GM19324 (cell line): ENCODE data around the gene PI4K2A.
A peak's percentile ranks its signal among the peaks of the same experiment; 100 is the strongest.

Experiments used
- ATAC-seq: cut with Tn5 transposase; IDR thresholded peaks from one replicate; pipeline ENCODE4 v1.9.1; 2021; ENCODE audit warnings: mild to moderate bottlenecking, moderate library complexity; ENCODE audit not compliant: unreplicated experiment, low FRiP score

PI4K2A gene

DNA sequence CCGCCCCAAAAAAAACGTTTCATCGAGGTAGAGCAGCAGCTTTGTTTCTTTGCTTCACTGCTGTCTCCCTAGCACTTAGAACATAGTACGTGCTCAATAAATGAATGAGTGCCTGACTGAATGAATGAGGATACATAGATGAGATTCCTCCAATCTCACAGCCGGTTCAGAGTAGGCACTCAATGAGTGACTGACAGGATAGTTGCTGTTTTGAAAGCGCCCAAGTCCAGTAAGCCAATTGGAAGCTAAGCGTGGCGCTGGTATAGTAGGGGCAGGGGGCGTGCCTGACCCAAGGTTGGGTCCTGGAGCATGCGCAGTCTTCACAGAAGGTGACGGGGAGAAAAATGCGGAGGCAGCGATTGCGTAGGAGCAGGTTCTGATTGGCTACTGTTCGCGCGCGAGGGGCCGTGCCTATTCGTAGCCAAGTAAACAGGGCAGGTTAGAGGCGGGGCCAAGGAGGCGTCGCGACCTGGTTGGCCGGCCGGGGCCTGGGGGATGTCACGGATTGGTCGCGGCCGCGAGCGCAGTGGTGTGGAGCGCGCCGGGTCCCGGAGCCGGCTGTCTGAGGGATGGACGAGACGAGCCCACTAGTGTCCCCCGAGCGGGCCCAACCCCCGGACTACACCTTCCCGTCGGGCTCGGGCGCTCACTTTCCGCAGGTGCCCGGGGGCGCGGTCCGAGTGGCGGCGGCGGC is at the start of gene PI4K2A:
TSS of gene PI4K2A (plus strand) at position 498 of the 694 bp plus-strand sequence. CDS start at position 570, 72 bp downstream.
- ATAC-seq: peak; percentile 99

GRCh38 chr10:97590748-97591495 is 49.5 kb upstream of the PI4K2A start:
- ATAC-seq: no peak

GRCh38 chr10:97593421-97593820 is 47.0 kb upstream of the PI4K2A start:
- ATAC-seq: no peak

DNA sequence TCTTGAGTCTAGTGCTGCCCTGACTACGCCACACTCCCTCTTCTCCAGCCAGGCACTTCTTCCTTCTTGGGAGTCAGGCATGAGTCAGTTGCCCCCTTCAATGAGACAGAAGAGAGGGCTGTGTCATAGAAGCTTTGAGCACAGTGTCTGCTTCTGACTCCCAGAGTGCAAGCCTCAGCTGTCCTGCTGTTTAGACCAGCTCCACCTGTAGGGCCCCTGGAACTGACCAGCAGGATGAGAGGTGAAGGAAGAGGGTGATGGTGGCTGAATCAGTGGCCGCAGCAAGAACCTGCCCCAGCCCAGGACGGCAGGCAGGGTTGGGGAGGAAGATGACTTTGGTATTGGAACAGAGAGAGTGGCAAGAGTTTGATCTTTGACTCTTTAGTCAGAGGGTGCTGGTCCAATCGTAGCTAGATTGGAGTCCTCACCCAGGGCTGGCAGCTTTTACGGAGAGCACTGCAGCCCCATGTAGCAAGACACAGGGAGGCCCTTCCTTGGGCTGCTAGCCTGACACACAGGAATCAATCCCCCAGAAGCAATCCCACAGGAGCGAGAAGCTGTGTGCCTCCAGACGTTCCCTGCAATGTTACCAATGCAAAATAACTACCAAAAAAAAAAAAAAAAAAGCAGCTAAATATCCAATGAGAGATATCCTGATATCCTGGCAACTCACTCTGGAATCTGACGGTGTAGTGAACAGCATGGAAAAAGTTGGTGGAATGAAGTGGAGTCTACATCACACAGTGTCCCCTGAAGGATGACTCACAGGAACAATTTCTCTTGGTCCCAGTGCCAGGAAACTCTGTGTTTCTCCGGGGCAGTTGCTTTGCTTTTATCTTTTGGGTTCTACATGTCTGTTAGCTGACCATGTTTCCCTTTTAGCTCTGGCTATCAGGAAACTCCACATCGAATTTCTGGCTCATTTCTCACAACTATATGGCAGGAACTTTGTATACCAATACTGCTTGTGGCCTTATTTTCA is 44.1 kb upstream of the PI4K2A start:
- no peak for ATAC-seq

DNA sequence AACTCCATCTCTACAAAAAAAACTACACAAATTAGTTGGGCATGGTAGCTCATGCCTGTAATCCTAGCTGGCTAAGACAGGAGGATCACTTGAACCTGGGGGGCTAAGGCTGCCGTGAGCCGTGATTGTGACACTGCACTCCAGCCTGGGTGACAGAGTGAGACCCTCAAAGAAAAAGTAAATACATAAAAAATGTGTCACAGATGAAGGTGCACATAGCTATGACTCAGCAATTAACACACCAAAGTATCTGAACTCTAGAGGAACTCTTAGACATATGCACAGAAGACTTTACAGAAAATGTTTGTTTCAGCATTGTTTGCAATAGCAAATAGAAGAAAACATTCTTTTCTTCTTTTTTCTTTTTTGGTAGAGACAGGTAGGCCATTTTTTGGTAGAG is 42.7 kb upstream of the PI4K2A start:
- ATAC-seq: no peak

DNA sequence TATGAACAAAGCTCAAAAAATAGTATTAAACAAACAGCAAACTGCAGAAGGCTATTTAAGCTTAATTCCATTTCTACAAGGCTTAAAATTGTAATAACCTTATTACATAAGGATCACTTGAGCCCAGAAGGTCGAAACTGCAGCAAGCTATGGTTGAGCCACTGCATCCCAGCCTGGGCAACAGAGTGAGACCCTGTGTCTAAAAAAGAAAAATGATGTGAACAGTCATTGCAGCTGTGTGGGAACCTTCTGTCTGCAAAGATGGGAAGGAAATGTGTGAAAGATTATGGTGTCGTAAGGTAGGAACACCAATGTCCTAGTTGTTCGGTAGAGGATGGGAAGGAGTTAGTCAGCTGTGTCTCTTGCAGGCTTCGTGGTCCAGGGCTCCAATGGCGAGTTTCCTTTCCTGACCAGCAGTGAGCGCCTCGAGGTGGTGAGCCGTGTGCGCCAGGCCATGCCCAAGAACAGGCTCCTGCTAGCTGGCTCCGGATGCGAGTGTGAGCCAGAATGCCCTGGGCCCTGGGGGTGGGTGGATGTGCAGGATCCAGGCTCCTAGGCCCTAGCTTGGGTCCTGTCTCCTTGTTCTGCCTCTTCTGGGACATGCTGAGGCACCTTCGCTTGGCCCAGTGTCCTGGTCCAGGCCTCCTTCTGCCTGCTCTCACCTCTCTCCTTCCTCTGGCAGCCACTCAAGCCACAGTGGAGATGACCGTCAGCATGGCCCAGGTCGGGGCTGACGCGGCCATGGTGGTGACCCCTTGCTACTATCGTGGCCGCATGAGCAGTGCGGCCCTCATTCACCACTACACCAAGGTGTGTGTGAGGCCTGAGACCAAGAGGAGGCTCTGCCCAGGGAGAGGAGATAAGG is 41.8 kb upstream of the PI4K2A start:
- no peak for ATAC-seq

- no peak for ATAC-seq
Measured at GRCh38 chr10:97599272-97599619, 41.2 kb upstream of the PI4K2A start.

GRCh38 chr10:97600616-97601015 is 39.9 kb upstream of the PI4K2A start:
- ATAC-seq: no peak

- ATAC-seq: no peak
Measured at GRCh38 chr10:97601268-97602215, 38.9 kb upstream of the PI4K2A start.

GRCh38 chr10:97607095-97607636 is 33.3 kb upstream of the PI4K2A start:
- ATAC-seq: no peak

GRCh38 chr10:97608991-97609561 is 31.4 kb upstream of the PI4K2A start:
- no peak for ATAC-seq

DNA sequence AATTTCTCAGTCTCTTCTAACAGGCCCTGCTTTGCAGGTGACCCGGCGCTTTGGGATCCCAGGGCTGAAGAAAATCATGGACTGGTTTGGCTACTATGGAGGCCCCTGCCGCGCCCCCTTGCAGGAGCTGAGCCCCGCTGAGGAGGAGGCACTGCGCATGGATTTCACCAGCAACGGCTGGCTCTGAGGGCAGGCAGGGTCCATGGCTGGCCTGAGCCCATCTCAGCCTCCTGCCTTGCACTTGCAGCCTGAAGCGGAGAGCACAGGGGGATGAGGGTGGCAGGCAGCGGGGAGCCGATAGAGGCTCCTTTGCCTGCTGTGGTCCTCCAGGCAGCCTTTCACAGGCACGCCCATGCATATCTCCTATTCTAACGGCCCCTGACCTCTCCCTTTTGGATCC is 29.0 kb upstream of the PI4K2A start:
- no peak for ATAC-seq

DNA sequence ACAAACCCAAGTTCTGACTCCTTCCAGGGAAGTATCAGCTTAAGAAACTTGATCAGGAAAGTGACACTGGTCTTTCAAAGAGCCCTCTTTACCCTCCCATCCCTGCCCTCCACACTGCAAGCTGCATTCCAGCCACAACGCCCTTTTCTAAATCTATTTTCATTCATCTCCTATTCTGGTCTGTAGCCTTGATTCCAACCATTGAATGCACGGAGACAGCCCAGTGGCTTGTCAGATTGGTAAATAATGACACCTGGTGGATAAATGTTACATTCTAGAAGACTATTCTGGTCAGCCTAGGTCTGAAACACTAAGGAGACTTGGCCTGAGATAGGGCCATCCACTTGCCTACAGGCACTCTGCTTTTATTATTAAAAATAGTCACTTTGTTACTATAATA is 28.1 kb upstream of the PI4K2A start:
- no peak for ATAC-seq

GRCh38 chr10:97618285-97618684 is 22.2 kb upstream of the PI4K2A start:
- no peak for ATAC-seq

DNA sequence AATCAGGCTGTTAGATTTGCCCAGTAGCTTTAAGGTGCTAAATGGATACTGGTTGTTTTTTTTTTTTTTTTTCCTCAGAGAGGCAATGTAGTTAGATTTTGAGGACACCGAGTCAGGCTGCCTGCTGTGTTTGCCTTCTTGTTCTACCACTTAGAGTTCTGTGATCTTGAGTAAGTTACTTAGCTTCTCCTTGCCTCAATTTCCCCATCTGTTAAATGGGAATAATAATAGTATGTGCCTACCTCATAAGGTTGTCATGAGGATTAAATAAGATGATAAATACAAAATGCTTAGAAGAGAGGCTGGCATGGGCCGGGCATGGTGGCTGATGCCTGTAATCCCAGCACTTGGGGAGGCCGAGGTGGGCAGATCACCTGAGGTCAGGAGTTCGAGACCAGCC is 21.7 kb upstream of the PI4K2A start:
- no peak for ATAC-seq

GRCh38 chr10:97623277-97623676 is 17.2 kb upstream of the PI4K2A start:
- ATAC-seq: no peak

GRCh38 chr10:97627731-97628130 is 12.7 kb upstream of the PI4K2A start:
- ATAC-seq: no peak

DNA sequence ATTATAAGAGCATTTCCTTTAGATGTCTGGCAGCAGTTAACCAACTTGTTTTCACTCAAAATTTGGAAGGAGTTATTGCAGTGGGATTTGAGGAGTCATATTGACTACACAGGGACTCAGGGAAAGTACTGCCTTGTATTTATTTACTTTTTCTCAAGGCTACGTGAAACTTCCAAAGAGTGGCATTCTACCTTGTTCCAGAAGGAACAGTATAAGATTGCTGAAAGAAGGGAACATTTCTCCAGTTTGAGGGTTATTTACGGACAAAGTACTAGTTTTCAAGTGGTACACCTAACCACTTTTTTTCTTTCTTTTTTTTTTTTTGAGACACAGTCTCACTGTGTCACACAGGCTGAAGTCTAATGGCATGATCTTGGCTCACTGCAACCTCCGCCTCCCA is 12.2 kb upstream of the PI4K2A start:
- ATAC-seq: no peak
